AG09309 (cell line): Measurements from ENCODE around the gene SNRPB.
A peak's percentile ranks its signal among the peaks of the same experiment; 100 is the strongest.

Experiments
- DNase-seq: peaks from one replicate; pipeline ENCODE4 v3.0.0-alpha.2; 2010; ENCODE audit warnings: low read depth
- H3K4me3 ChIP-seq: 2 replicates; pipeline ENCODE4 v1.5.1; 2011; ENCODE audit warnings: mild to moderate bottlenecking, low read depth, low read length, moderate library complexity; ENCODE audit not compliant: control insufficient read depth
- CTCF ChIP-seq: IDR thresholded peaks from 2 replicates; pipeline ENCODE4 v1.5.1; 2011; ENCODE audit warnings: mild to moderate bottlenecking, low read depth, low read length, inconsistent platforms; ENCODE audit not compliant: insufficient read depth, control insufficient read depth; ENCODE audit errors: missing control alignments

SNRPB gene

GRCh38 chr20:2429051-2429450, 41.5 kb downstream of the SNRPB start:
- DNase-seq = no peak
- no peak overlapping the region for H3K4me3 ChIP-seq
- TF ChIP-seq CTCF = no peak

GRCh38 chr20:2421247-2421646, 49.3 kb downstream of the SNRPB start:
- H3K4me3 ChIP-seq = no peak overlapping the region
- peak; percentile 33 for TF ChIP-seq CTCF
- no peak for DNase-seq

- no peak for TF ChIP-seq CTCF
- H3K4me3 ChIP-seq = no peak overlapping the region
- no peak for DNase-seq
These were observed 50.1 kb downstream of the SNRPB start for GRCh38 chr20:2420510-2420909.

- no peak for TF ChIP-seq CTCF
- DNase-seq = no peak
- no peak overlapping the region for H3K4me3 ChIP-seq
These were observed 52.2 kb downstream of the SNRPB start for GRCh38 chr20:2418388-2418787.

GRCh38 chr20:2417213-2417541, 53.4 kb downstream of the SNRPB start:
- DNase-seq = no peak
- no peak for TF ChIP-seq CTCF
- H3K4me3 ChIP-seq = no peak overlapping the region

GRCh38 chr20:2416541-2417212, 53.9 kb downstream of the SNRPB start:
- H3K4me3 ChIP-seq = no peak overlapping the region
- TF ChIP-seq CTCF = no peak
- DNase-seq = no peak
